GM21786 (cell line): ENCODE results near the gene ARHGEF19.
A peak's percentile ranks its signal among the peaks of the same experiment; 100 is the strongest.
"Not testable (repeated sequence)": the region's sequence is repeated elsewhere in the genome, so short reads cannot be mapped to it uniquely, and the experiment has no call there.

Experiments
- ATAC-seq: cut with Tn5 transposase; IDR thresholded peaks from one replicate; pipeline ENCODE4 v1.9.1; 2021; ENCODE audit not compliant: unreplicated experiment

Gene ARHGEF19

GRCh38 chr1:16222716-16223115, 10.3 kb upstream of the ARHGEF19 start:
- not testable (repeated sequence) for ATAC-seq

- no peak for ATAC-seq
Measured at GRCh38 chr1:16221499-16221898, 9.0 kb upstream of the ARHGEF19 start.

- no peak for ATAC-seq
Measured at GRCh38 chr1:16219968-16220500, 7.6 kb upstream of the ARHGEF19 start.

DNA sequence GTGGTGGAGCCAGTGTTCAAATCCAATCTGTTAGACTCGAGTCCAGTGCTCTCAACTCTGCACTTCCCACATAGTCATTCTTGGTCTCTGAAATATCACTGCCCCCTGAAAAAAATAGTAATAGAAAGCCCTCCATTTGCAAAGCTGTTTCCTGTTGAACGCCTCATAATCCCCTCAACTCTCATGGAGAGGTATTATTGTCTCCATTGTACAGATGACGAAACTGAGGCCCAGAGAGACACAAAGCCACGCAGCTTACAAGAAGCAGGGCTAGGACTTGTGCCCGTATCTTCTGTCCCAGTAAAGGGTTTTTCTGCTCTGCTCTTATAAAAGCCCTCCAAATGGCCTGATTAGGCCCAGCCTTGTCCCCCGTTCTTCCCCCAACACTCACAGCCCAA, 6.2 kb upstream of the ARHGEF19 start:
- ATAC-seq: no peak

- ATAC-seq: no peak
Measured at GRCh38 chr1:16218014-16218673, 5.7 kb upstream of the ARHGEF19 start.

GRCh38 chr1:16217061-16217785, 4.8 kb upstream of the ARHGEF19 start:
- peak; percentile 89 for ATAC-seq

DNA sequence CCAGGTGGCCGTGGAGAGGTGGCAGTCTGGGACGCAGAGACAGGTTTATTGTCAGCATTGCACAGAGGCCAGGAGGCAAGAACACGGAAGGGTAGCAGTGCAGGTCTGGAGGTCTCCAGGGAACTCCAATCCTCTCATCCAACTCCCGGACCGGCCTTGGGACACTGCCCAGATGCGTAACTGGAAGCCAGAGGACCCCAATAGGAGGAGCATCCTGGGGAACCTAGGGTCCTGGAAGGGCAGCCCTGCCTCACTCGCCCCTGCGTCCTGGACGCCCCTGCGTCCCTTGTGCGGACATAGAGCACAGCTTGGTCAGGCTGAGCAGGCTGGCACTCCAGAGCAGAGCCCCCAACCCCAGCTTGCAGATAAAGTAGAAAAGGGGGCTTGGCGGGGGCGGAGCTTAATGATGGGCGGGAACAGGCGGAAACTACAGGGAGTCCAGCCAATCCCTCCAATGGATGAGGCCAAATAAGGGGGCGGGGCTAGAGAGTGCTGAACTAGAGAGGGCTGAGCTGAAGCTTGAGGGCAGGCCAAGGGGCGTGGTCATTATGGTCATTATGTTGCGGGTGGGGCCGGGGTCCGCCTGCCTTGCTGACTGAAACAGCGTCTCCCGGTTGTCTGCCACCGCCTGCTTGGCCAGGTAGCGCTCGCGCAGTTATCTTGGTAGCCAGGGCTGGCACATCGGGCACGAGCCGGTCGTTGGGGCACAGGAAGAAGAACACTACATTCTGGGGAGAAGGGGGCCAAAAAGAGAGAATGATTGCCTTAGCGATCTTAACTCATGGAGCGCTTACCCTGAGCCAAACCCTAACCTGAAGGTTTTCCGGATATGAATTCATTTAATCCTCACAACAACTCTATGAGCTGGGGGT, 3.7 kb upstream of the ARHGEF19 start:
- ATAC-seq: no peak

DNA sequence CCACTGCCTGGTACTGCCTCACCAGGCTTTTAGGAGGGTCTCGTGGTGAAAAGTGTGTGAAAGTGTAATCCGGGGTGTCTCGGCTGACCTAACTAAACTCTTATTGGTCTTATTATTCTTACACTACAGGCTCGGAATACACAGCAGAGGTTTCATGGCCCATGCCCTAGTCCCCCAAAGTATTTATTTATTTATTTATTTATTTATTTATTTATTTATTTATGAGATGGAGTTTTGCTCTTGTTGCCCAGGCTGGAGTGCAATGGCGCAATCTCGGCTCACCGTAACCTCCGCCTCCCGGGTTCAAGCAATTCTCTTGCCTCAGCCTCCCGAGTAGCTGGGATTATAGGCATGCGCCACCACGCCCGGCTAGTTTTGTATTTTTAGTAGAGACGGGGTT, 2.8 kb upstream of the ARHGEF19 start:
- ATAC-seq: not testable (repeated sequence)

- ATAC-seq: not testable (repeated sequence)
Measured at GRCh38 chr1:16213544-16213943, 1.1 kb upstream of the ARHGEF19 start.

GRCh38 chr1:16213013-16213412, 561 bp upstream of the ARHGEF19 start:
- ATAC-seq: no peak

DNA sequence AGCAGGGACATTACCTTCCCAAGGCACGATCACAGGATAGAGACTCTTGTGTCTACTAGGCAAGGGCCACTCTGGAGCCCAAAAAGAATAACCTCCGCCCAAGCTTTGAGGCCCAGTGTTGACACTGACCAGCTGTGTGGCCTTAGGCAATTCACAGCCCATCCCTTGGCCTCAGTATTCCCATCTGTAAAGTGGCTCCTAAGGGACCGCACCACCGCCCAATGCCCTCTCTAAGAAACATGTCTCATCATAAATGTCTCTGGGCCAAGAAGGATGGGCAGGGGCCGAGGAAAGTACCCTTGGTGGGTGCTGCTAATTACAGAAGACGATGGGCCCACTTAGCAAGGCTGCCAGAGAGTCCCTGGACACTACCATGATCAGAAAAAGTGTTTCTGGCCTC, 628 bp downstream of the ARHGEF19 start:
- no peak for ATAC-seq

- ATAC-seq: no peak
Measured at GRCh38 chr1:16210581-16210980, 1.9 kb downstream of the ARHGEF19 start.

DNA sequence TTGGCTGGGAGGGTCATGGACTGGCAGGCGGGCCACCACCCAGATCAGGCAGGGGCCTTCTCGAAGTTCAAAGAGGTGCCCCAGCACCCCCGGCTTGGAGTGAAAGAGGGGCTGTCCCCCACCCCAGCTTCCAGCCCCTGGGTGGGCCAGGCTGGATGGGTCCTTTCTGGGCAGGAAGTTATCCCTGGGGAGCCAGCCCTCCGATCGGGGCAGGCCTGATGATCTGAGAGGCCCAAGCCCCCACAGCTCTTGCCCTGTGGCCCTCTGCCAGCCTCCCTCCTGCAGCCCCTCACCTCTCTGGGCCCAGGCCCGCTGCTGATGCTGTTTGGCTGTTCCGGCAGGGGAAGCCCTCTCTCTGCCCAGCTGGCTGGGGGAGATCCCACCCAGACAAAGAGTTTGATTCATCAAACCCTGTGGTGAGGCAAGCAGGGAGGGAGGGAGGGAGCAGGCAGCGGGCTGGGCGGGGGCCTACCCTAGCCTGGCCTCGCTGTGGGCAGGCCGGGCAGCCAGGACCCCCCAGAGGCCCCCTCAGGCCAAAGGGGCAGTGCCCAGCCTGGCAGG, 2.5 kb downstream of the ARHGEF19 start:
- no peak for ATAC-seq

DNA sequence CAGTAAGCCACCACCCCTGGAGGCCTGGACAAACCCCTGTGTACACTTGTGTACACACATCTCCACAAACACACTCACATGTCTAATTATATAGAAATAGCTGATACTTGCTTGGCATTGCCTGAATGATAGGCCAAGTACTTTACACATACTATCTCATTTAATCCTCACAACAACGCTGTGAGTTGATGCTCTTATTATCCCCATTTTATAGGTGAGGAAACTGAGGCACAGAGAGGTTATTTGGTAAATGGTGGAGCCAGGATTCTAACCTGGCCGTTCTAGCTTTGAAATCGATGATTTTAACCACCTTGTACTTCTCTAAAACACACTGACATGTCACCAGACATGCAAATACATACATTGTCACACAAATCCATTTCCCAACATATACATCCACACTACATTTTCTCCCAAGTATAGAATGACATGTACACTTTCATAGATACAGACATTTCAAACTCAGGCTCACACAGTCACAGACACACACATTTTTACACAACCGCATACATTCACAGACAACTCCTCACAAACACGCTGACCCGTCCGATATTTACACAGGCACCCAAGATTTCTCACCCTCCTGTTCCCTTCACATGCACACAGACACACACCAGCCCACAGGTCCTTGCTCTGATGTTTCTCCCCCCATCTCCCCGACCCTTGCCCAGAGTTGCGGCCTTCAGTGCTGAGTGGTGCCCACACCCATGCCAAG, 3.2 kb downstream of the ARHGEF19 start:
- no peak for ATAC-seq

GRCh38 chr1:16208270-16208987, 4.0 kb downstream of the ARHGEF19 start:
- no peak for ATAC-seq

- ATAC-seq: no peak
Measured at GRCh38 chr1:16207318-16208269, 4.9 kb downstream of the ARHGEF19 start.

GRCh38 chr1:16206547-16207317, 5.7 kb downstream of the ARHGEF19 start:
- ATAC-seq: peak; percentile 73
